Right cardiac atrium (tissue), 5 donors: ENCODE data around the gene ACOX3. TPM values are rescaled to one million over a fixed set of nuclear protein-coding genes. Genes with fewer than 3 reads are reported as not detected.

ENCODE experiments used
- ATAC-seq, 2 donors: fragments of 200-7000 bp; cut with Tn5 transposase; one replicate each; pipeline versions ENCODE4 v1.8.0 to v1.9.1; 2020; ENCODE audit warnings: moderate library complexity in 2 of 2, mild to moderate bottlenecking in 1 of 2
- DNase-seq, 3 donors: peaks; one replicate each; pipeline ENCODE4 v3.0.0-alpha.2; 2020
- H3K27ac ChIP-seq: one replicate; pipeline ENCODE4 v1.5.1; 2013; ENCODE audit warnings: mild to moderate bottlenecking, low read length, control low read depth, moderate library complexity
- H3K27me3 ChIP-seq: one replicate; pipeline ENCODE4 v1.6.1; 2013; ENCODE audit not compliant: control insufficient read depth, insufficient read depth
- H3K4me1 ChIP-seq: one replicate; pipeline ENCODE4 v1.6.1; 2013; ENCODE audit warnings: low read length; ENCODE audit not compliant: control insufficient read depth, insufficient read depth
- H3K4me3 ChIP-seq: one replicate; pipeline ENCODE4 v1.5.1; 2013; ENCODE audit warnings: low read length, control low read depth
- H3K9me3 ChIP-seq: one replicate; pipeline ENCODE4 v1.6.1; 2013; ENCODE audit warnings: low read length; ENCODE audit not compliant: control insufficient read depth
- WGBS: extraction: QIAGEN DNeasy Blood & Tissue Kit; methylation state at CpG from one replicate; pipeline ENCODE4 v1.1.7; 2013; 5-methylcytosine and 5-hydroxymethylcytosine counted together
- intact Hi-C, 4 donors: fragments of 100-400 bp; cut with DNase I; formaldehyde crosslinking; loops; one replicate each; pipeline versions ENCODE4 v1.11.0 to v1.14.0; 2022 to 2023
- polyA plus RNA-seq: library from polyadenylated mRNA; stranded (reverse); fragments of 200-250 nt; gene quantifications from one replicate; pipeline ENCODE4 v1.2.3, GENCODE V29; 2013
- total RNA-seq, 4 donors: library from RNA; stranded (reverse); fragmentation: NEBNext Ultra II Directional; extraction: Animal tissue kit (Norgen Biotek cat#: 25700); gene quantifications; one replicate each; pipeline ENCODE4 v1.2.1, GENCODE V29; 2021
- donor health status: healthy with polysubstance abuse.
- donor health status: DM: no; HTN: yes; CAD: no.
- donor health status: DM: no; HTN: no; CAD: no.
- donor health status: DM: no; HTN: yes; CAD: no; lungs with severe emphysema.
- donor health status: DM: yes; HTN: yes; CAD: no.

The ACOX3 gene
- total and polyA plus RNA-seq, 5 donors, result 25.7 to 94.8 (median 54.3) TPM

DNA sequence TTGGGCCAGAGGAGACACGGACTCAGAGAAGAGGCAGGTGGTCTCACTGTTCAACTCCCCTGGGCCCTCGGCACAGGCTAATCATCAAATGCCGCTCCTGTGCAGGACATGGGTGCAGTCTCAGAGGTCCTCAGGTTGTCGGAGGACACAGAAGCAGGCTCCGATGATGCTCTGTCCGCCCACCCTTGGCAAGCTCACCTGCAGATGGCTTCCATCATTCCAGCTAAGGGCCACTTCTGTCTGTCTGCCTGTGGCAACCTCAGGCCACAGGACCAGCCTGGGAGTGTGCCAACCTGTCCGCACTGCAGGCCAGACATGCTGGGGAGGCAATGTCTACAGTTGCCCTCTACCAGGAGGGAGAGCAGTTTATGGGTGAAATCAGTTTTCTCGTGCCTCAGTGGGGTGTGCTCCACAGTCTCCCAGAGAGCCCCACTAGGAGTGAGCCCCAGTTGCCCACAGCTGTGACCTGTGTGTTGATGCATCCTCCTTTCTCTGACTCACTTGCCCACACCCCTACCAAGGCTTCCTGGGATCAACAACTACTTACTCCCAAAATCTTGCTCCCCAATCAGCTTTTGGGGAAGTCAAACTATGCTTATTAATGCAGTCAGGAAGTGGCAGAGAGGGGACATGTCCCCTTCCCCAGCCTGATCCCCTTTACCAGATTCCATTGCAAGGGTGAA lies 115.1 kb downstream of the ACOX3 start:
- WGBS, result 77% methylated on average over 8 of the region's 8 CpGs
- no peaks in the 10 kb centered on the region for H3K9me3 ChIP-seq
- peaks cover 5% of the 10 kb centered on the region for H3K4me1 ChIP-seq
- H3K27me3 ChIP-seq, result no peaks in the 10 kb centered on the region
- DNase-seq, result peak in 1 of 3 donors; percentile 51
- no peak for ATAC-seq
- intact Hi-C loops, result loop anchor here in 1 of 4 donors (10.0 kb wide), 1 partner anchor 69 kb away; no protein-coding TSS in a partner anchor
- H3K4me3 ChIP-seq, result no peak overlapping the region
- no peak overlapping the region for H3K27ac ChIP-seq

DNA sequence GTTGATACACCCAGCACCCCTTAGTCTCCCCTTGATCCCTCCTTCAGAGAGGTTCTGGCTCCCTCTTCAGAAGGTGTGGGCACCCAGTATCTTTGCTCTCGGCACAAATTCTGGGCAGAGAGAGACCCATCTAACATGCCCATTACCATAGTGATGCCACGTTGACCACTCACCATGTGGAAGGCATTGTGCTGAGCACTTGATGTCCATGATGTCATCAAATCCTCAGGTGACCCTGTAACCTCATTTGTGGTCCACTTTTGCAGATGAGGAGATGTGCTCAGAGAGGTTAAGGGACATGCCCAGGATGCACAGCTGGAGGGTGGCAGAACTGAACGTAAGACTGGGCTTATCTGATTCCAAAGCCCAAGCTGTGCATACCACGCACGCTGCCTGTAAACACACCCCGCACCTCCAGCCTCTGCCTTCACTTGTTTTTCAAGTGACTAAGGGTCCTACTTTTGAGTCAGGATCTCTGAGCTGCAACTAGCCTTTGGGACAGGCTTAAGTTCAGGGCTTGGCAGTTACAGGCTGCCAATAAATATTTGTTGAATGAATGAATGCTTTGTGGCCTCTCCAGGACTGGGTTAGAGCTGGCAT lies 115.8 kb downstream of the ACOX3 start:
- no peak overlapping the region for H3K27ac ChIP-seq
- no peak overlapping the region for H3K4me3 ChIP-seq
- intact Hi-C loops, result loop anchor here in 1 of 4 donors (10.0 kb wide), 1 partner anchor 70 kb away; no protein-coding TSS in a partner anchor
- H3K9me3 ChIP-seq, result no peaks in the 10 kb centered on the region
- no peak for ATAC-seq
- H3K27me3 ChIP-seq, result no peaks in the 10 kb centered on the region
- H3K4me1 ChIP-seq, result peaks cover 9% of the 10 kb centered on the region
- DNase-seq, result no peak
- 80% methylated on average over 6 of the region's 6 CpGs for WGBS

DNA sequence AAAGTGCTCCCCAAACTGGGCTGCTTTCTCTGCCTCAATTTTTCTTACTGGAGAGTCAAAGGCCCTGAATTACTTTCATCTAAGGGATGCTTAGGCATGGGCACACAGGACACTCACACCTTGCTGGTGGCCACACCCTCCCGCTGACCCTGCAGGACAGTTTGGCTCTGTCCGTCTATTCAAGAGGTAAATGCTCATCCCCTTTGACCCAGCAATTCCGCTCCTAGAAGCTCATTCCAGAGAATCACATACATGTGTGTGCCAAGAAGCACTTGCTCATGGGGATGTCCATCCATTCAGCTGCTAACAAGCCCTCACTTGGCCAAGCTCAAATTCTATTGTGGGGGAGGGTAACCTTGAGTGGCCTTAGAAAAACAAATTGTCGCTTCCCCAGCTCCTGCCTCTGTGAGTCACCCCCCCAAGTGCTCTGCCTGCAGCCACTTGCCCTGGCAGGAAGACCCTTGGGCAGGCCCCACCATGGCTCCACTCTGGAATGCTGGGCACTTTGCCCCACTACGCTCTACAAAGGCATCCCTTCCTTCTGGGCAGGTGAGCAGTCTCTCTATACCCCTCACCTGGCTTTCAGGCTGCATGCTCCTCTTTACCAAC lies 116.5 kb downstream of the ACOX3 start:
- no peaks in the 10 kb centered on the region for H3K27me3 ChIP-seq
- intact Hi-C loops, result loop anchor here in 1 of 4 donors (10.0 kb wide), 1 partner anchor 71 kb away; no protein-coding TSS in a partner anchor
- H3K9me3 ChIP-seq, result no peaks in the 10 kb centered on the region
- H3K4me3 ChIP-seq, result no peak overlapping the region
- no peak overlapping the region for H3K27ac ChIP-seq
- DNase-seq (no peak), ATAC-seq (no peak)
- WGBS, result 79% methylated on average over 5 of the region's 5 CpGs
- peaks cover 12% of the 10 kb centered on the region for H3K4me1 ChIP-seq

DNA sequence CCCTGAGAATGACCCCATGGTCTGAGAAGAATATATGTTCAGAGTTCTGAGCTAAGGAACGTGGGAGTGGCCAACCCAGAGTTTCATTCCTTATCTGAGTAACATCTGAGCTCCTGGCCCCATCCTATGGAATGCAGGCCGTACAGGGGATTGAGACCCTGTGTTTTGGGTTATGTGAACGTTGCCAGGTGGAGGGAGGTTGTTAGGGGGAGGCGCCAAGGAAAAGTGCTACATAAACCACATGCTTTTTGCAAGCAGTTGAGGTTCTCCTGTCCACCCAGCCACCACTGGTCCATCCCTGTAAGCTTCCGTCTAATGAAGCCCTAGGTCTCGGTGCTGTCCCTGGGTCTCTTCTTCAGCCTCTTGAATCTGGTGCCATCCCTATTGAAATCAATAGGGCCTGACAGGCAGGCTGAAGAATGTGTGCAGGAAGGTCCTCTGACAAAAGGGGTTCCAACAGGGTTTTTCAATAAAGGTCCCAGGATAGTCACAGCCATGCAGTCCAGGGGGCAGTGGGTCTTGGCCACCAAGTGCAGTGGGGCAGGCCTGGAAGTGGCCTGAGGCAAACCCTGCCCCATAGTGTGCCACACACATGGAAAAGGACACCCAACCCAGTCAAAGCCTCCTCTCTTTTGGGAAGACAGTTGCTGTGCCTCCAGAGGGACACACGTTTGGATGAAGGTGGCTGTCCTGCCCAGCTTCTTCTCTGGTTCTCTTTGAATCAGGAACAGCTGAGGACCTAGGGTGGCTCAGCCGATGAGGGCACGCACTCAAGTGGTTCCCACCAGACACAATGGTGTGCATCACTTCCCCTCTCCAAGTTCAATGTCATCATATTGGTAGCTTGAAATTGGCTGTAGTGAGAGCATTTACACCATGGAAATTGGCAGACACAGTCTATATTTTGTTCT lies 117.5 kb downstream of the ACOX3 start:
- ATAC-seq, result no peak
- no peak overlapping the region for H3K4me3 ChIP-seq
- intact Hi-C loops, result loop anchor here in 1 of 4 donors (10.0 kb wide), 1 partner anchor 72 kb away; no protein-coding TSS in a partner anchor
- 83% methylated on average over 9 of the region's 9 CpGs for WGBS
- no peak overlapping the region for H3K27ac ChIP-seq
- DNase-seq, result no peak
- no peaks in the 10 kb centered on the region for H3K9me3 ChIP-seq
- H3K27me3 ChIP-seq, result no peaks in the 10 kb centered on the region
- H3K4me1 ChIP-seq, result peaks cover 15% of the 10 kb centered on the region

DNA sequence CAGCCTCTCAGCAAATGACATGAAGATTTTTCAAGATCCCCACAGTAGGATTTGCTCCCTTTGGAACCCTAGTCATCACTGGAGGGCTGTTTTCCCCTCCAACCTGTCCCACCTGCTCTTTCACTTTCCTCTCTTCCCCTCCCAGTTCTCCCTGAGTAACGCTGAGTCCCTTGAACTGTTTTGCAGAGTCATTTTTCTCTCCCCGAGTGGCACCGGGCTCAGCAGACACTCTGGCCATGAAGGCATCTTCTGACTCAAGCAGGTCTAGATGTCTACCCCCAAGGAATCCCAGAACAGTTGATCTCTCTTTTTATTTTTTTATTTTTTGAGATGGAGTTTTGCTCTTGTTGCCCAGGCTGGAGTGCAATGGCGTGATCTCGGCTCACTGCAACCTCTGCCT lies 118.8 kb downstream of the ACOX3 start:
- intact Hi-C loops, result loop anchor here in 1 of 4 donors (10.0 kb wide), 1 partner anchor 73 kb away; no protein-coding TSS in a partner anchor
- no peak overlapping the region for H3K4me3 ChIP-seq
- DNase-seq, result no peak
- H3K9me3 ChIP-seq, result no peaks in the 10 kb centered on the region
- H3K27me3 ChIP-seq, result no peaks in the 10 kb centered on the region
- H3K27ac ChIP-seq, result no peak overlapping the region
- no peak for ATAC-seq
- H3K4me1 ChIP-seq, result peaks cover 15% of the 10 kb centered on the region
- 77% methylated on average over 5 of the region's 5 CpGs for WGBS

DNA sequence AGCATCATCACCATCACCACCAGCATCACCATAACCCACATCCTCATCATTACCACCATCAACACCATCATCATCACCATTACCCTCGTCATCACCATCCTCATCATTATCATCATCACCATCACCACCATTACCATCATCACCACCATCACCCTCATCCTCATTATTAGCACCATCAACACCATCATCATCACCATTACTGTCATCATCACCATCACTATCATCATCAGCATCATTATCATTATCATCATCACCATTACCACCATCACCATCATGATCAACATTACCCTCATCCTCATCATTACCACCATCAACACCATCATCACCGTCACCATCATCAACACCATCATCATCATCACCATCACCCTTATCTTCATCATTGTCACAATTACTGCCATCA lies 119.3 kb downstream of the ACOX3 start:
- Histone ChIP-seq H3K9me3 (no peaks in the 10 kb centered on the region), H3K27me3 (no peaks in the 10 kb centered on the region), H3K4me1 (peaks cover 15% of the 10 kb centered on the region), H3K27ac (no peak overlapping the region), H3K4me3 (no peak overlapping the region)
- ATAC-seq (no peak), DNase-seq (no peak)
- 95% methylated on average over 2 of the region's 2 CpGs for WGBS
- intact Hi-C loops, result loop anchor here in 1 of 4 donors (10.0 kb wide), 1 partner anchor 74 kb away; no protein-coding TSS in a partner anchor

DNA sequence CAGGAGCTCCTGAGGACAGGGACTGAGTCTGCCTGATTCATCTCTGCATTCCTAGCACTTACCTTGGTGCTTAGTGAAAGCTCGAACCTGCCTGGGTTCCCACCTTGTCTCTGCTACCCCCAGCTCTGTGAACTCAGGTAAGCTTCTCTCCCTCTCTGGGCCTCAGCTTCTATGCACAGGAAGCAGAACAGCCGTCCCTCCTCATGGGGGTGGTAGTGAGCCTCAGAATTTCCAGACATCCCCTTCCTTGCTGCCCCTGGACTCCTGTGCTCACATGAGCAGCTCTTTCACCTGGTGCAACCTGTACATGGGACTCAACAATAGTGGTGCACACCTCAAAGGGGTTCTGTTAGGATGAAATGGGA lies 120.2 kb downstream of the ACOX3 start:
- intact Hi-C loops, result loop anchor here in 1 of 4 donors (10.0 kb wide), 1 partner anchor 74 kb away; no protein-coding TSS in a partner anchor
- no peaks in the 10 kb centered on the region for H3K27me3 ChIP-seq
- H3K9me3 ChIP-seq, result no peaks in the 10 kb centered on the region
- DNase-seq (no peak), ATAC-seq (peak; percentile 6 to 20)
- H3K27ac ChIP-seq, result peak overlapping the region; percentile 21
- H3K4me1 ChIP-seq, result peaks cover 19% of the 10 kb centered on the region
- no peak overlapping the region for H3K4me3 ChIP-seq
- WGBS, result 69% methylated on average over 2 of the region's 2 CpGs

DNA sequence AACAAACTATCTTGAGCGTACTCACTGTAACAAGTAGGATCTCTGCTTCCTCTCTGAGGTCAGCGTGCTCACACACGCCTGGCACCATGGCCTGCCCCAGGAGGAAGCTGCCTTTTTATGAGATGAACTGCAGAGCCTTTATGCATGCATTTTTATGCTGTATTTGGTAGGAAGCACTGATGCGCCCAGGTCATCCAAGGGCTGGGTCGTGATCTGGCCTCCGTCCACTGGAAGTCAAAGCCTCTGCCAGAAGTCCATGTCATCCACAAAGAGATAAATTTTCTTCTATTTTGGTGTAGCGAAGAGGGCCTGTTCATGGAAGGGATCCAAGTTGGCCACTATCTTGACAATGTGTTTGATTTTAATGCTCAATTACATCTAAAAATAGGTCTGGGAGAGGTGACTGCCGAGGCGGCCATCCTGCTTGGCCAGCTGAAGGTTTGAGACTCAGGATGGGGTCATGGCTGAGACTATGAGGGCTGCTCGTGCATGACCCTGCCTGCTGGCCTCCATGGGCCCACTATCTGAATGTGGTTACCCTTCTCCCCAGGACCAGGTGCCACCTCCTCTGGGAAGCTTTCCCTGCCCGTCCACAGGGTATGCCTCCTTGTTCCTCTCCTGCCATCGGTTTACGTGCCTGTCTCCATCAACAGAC lies 120.7 kb downstream of the ACOX3 start:
- Histone ChIP-seq H3K9me3 (no peaks in the 10 kb centered on the region), H3K4me1 (peaks cover 21% of the 10 kb centered on the region), H3K4me3 (no peak overlapping the region), H3K27me3 (no peaks in the 10 kb centered on the region), H3K27ac (peak overlapping the region; percentile 51)
- DNase-seq (peak in 2 of 3 donors; percentile 79 to 83), ATAC-seq (peak; percentile 70 to 72)
- intact Hi-C loops, result loop anchor here in 1 of 4 donors (10.0 kb wide), 1 partner anchor 75 kb away; no protein-coding TSS in a partner anchor
- 23% methylated on average over 13 of the region's 13 CpGs for WGBS

DNA sequence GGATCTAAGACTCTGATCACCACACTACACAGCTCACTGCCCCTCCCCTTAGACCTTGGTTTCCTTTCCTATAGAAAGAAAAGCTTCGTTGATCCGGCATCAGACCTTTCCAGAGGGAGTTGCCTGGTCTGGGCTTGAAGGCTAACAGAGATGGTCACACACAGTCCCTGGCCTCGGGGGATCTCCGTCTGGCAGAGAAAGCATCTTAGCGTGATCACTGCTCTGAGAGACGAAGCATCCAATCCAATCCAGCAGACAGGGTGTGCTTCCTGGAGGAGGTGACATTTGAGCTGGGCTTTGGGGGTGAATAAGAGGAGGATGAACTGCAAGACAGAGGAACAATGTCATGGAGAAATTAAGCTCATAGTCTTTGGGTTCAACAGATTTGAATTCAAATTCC lies 121.5 kb downstream of the ACOX3 start:
- intact Hi-C loops, result no loop called here
- Histone ChIP-seq H3K9me3 (no peaks in the 10 kb centered on the region), H3K27me3 (no peaks in the 10 kb centered on the region), H3K27ac (peak overlapping the region; percentile 53), H3K4me1 (peaks cover 17% of the 10 kb centered on the region), H3K4me3 (no peak overlapping the region)
- no peak for ATAC-seq
- DNase-seq, result no peak
- 75% methylated on average over 6 of the region's 6 CpGs for WGBS

DNA sequence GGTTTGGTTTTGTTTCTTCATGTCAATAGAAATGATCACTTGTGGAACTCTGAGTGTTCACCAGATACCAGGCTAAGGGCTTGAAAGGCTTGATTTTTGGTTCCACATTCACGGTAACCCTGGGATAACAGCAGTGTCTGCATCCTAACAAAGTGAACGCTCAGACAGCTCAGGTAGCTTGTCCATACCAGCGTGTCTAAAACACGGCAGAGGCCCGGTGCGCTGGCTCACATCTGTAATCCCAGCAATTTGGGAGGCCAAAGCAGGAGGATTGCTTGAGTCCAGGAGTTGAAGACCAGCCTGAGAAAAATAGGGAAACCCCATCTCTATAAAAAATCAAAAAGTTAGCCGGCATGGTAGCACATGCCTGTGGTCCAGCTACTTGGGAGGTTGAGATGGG lies 122.0 kb downstream of the ACOX3 start:
- no peak for ATAC-seq
- no peak for DNase-seq
- no peak overlapping the region for H3K4me3 ChIP-seq
- peak overlapping the region; percentile 53 for H3K27ac ChIP-seq
- H3K4me1 ChIP-seq, result peaks cover 17% of the 10 kb centered on the region
- WGBS, result 93% methylated on average over 7 of the region's 7 CpGs
- intact Hi-C loops, result no loop called here
- H3K27me3 ChIP-seq, result no peaks in the 10 kb centered on the region
- H3K9me3 ChIP-seq, result no peaks in the 10 kb centered on the region
